Small intestine (tissue), 7 donors: Measurements from ENCODE around the gene PRMT7. TPM values are rescaled to one million over a fixed set of nuclear protein-coding genes. Genes with fewer than 3 reads are reported as not detected.

Experiments used
- DNase-seq, 2 donors: peaks; one replicate each; pipeline versions ENCODE4 v3.0.0 to v3.0.0-alpha.2; 2013
- FAIRE-seq: peaks from 2 replicates; lab custom pipeline; 2012; peaks lifted over from hg19 to GRCh38; lab: Jason Lieb, UNC
- H3K27ac ChIP-seq, 3 donors: one replicate each; pipeline ENCODE4 v1.5.1; 2013; ENCODE audit warnings: low read length in 2 of 3, mild to moderate bottlenecking in 2 of 3, control low read depth in 1 of 3, inconsistent platforms in 1 of 3, low read depth in 1 of 3, moderate library complexity in 1 of 3
- H3K27me3 ChIP-seq, 3 donors: one replicate each; pipeline ENCODE4 v1.6.1; 2013; ENCODE audit warnings: low read length in 3 of 3, inconsistent platforms in 1 of 3; ENCODE audit not compliant: control insufficient read depth in 3 of 3, insufficient read depth in 3 of 3
- H3K36me3 ChIP-seq, 3 donors: one replicate each; pipeline ENCODE4 v1.6.1; 2013; ENCODE audit warnings: low read length in 3 of 3, inconsistent platforms in 1 of 3, low read depth in 1 of 3, mild to moderate bottlenecking in 1 of 3, moderate library complexity in 1 of 3; ENCODE audit not compliant: control insufficient read depth in 3 of 3, insufficient read depth in 2 of 3
- H3K4me1 ChIP-seq, 3 donors: one replicate each; pipeline ENCODE4 v1.6.1; 2013; ENCODE audit warnings: low read length in 2 of 3, inconsistent platforms in 1 of 3, low read depth in 1 of 3, mild to moderate bottlenecking in 1 of 3, moderate library complexity in 1 of 3; ENCODE audit not compliant: control insufficient read depth in 3 of 3, insufficient read depth in 2 of 3
- H3K4me3 ChIP-seq, 3 donors: one replicate each; pipeline ENCODE4 v1.5.1; 2013; ENCODE audit warnings: low read length in 3 of 3, control low read depth in 1 of 3, inconsistent platforms in 1 of 3, low read depth in 1 of 3, mild to moderate bottlenecking in 1 of 3, moderate library complexity in 1 of 3
- H3K9me3 ChIP-seq, 2 donors: one replicate each; pipeline ENCODE4 v1.6.1; 2013; ENCODE audit warnings: low read depth in 1 of 2, low read length in 1 of 2; ENCODE audit not compliant: control insufficient read depth in 2 of 2, insufficient read depth in 1 of 2
- WGBS, 3 donors: extraction: QIAGEN DNeasy Blood & Tissue Kit; methylation state at CpG; one replicate each; pipeline ENCODE4 v1.1.7; 2013; 5-methylcytosine and 5-hydroxymethylcytosine counted together
- polyA plus RNA-seq, 4 donors: library from polyadenylated mRNA; stranded (reverse) in 3 of 4; unstranded in 1 of 4; fragments of 200-250 nt in 3 of 4; fragments of 120-200 nt in 1 of 4; gene quantifications; one replicate each; pipeline versions ENCODE4 v1.2.1 to v1.2.3, GENCODE V29; 2013
- donor health status: healthy with polysubstance abuse.
- donor health status: control.
- donor health status: control.
- donor health status: Bipolar disorder and iron deficiency.
- donor health status: healthy.

The PRMT7 gene
- polyA plus RNA-seq, 4 donors: 13.6 to 46.3 (median 20.2) TPM

- no peak overlapping the region for H3K4me3 ChIP-seq
- no peak overlapping the region for H3K27ac ChIP-seq
- no peak for DNase-seq
- H3K36me3 ChIP-seq: peaks cover 12 to 62% (median 28%) of the 10 kb centered on the region in 3 donors
- H3K4me1 ChIP-seq: peaks cover 0 to 10% (median 0%) of the 10 kb centered on the region in 3 donors
- 83 to 88% (median 87%) methylated on average over 11 to 12 of the region's 12 CpGs for WGBS, 3 donors
- no peaks in the 10 kb centered on the region for H3K27me3 ChIP-seq
- no peaks in the 10 kb centered on the region for H3K9me3 ChIP-seq
- no peak for FAIRE-seq
These were observed 14.5 kb upstream of the PRMT7 start for GRCh38 chr16:68296291-68296690.

- H3K27ac ChIP-seq: no peak overlapping the region
- H3K36me3 ChIP-seq: peaks cover 12 to 60% (median 28%) of the 10 kb centered on the region in 3 donors
- H3K4me3 ChIP-seq: no peak overlapping the region
- H3K4me1 ChIP-seq: peaks cover 0 to 10% (median 0%) of the 10 kb centered on the region in 3 donors
- DNase-seq (no peak), FAIRE-seq (no peak)
- 87 to 92% (median 89%) methylated on average over 6 of the region's 6 CpGs for WGBS, 3 donors
- no peaks in the 10 kb centered on the region for H3K27me3 ChIP-seq
- no peaks in the 10 kb centered on the region for H3K9me3 ChIP-seq
These were observed 14.1 kb upstream of the PRMT7 start for GRCh38 chr16:68296693-68297092.

GRCh38 chr16:68297908-68298307, 12.9 kb upstream of the PRMT7 start:
- Histone ChIP-seq H3K36me3 (peaks cover 12 to 62% (median 34%) of the 10 kb centered on the region in 3 donors), H3K4me1 (peaks cover 0 to 10% (median 0%) of the 10 kb centered on the region in 3 donors), H3K9me3 (no peaks in the 10 kb centered on the region), H3K27ac (no peak overlapping the region), H3K27me3 (no peaks in the 10 kb centered on the region), H3K4me3 (no peak overlapping the region)
- DNase-seq (peak; percentile 39 to 56), FAIRE-seq (no peak)
- 46 to 68% (median 60%) methylated on average over 3 of the region's 3 CpGs for WGBS, 3 donors

DNA sequence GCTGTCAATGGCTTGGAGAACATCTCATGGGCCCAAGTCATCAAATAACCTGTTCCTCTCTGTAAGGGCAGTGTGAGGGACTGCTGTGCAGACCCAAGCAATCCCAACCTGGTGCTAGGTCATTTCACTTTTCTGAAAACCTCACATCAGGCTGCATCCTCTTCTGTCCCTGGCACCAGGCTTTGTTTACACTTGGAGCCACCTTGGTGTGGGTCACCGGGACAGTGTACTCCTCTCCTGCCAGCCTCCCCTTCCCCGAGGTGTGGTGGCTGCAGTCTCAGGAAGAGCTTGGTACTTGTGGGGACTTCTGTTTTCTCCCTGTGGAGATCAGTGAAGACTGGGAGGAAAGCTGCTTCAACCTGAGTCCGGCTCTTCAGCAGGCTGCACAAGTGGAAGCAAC, 12.5 kb upstream of the PRMT7 start:
- Histone ChIP-seq H3K27ac (no peak overlapping the region), H3K9me3 (no peaks in the 10 kb centered on the region), H3K36me3 (peaks cover 12 to 62% (median 34%) of the 10 kb centered on the region in 3 donors), H3K4me3 (no peak overlapping the region), H3K27me3 (no peaks in the 10 kb centered on the region), H3K4me1 (peaks cover 0 to 10% (median 0%) of the 10 kb centered on the region in 3 donors)
- FAIRE-seq (no peak), DNase-seq (no peak)
- WGBS, 3 donors: 84 to 92% (median 86%) methylated on average over 3 of the region's 3 CpGs

DNA sequence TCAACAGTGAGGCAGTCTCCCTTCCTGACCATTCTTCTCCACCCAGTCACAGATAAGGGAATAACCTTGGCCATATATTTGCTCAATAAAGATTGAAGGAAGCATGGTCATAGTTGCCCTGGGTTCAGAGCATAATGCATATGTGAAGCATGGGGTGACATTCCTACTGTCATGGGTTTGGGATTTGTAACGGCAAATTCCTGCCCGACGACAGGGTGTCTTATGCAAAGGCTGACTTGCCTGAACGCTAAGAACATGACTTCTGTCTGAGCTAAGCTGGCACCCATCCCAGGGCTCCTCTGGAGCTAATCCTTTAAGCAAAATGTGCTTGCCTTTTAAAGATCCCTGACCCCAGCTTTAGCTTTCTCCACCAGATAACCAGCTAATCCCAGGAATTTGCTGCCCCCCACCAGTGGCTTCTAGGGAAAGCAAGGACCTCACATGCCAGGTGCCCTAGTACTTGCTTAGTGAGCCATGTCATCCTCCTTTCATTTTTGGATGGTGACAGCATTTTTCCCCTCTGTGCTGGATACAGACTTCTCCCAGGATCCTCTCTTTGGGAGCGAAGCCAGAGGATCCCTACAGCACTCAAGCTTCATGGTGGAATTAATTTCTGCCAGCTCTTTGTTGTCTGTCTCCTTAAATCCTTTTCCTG, 11.8 kb upstream of the PRMT7 start:
- DNase-seq (no peak), FAIRE-seq (no peak)
- Histone ChIP-seq H3K4me1 (peaks cover 0 to 10% (median 0%) of the 10 kb centered on the region in 3 donors), H3K36me3 (peaks cover 12 to 61% (median 37%) of the 10 kb centered on the region in 3 donors), H3K4me3 (no peak overlapping the region), H3K27ac (no peak overlapping the region), H3K27me3 (no peaks in the 10 kb centered on the region), H3K9me3 (no peaks in the 10 kb centered on the region)
- WGBS, 3 donors: 68 to 82% (median 74%) methylated on average over 5 of the region's 5 CpGs

GRCh38 chr16:68299571-68300453, 11.0 kb upstream of the PRMT7 start:
- no peak for DNase-seq
- H3K4me1 ChIP-seq: peaks cover 0 to 10% (median 0%) of the 10 kb centered on the region in 3 donors
- no peak overlapping the region for H3K4me3 ChIP-seq
- no peaks in the 10 kb centered on the region for H3K27me3 ChIP-seq
- peaks cover 15 to 62% (median 34%) of the 10 kb centered on the region in 3 donors for H3K36me3 ChIP-seq
- 66 to 80% (median 77%) methylated on average over 11 of the region's 11 CpGs for whole genome bisulfite sequencing, 3 donors
- FAIRE-seq: no peak
- H3K27ac ChIP-seq: no peak overlapping the region
- no peaks in the 10 kb centered on the region for H3K9me3 ChIP-seq

GRCh38 chr16:68300734-68301459, 9.9 kb upstream of the PRMT7 start:
- no peaks in the 10 kb centered on the region for H3K9me3 ChIP-seq
- DNase-seq (no peak), FAIRE-seq (no peak)
- H3K4me3 ChIP-seq: no peak overlapping the region
- H3K27ac ChIP-seq: no peak overlapping the region
- peaks cover 15 to 68% (median 34%) of the 10 kb centered on the region in 3 donors for H3K36me3 ChIP-seq
- peaks cover 0 to 10% (median 0%) of the 10 kb centered on the region in 3 donors for H3K4me1 ChIP-seq
- no peaks in the 10 kb centered on the region for H3K27me3 ChIP-seq
- WGBS, 3 donors: 84 to 86% (median 84%) methylated on average over 7 of the region's 7 CpGs

DNA sequence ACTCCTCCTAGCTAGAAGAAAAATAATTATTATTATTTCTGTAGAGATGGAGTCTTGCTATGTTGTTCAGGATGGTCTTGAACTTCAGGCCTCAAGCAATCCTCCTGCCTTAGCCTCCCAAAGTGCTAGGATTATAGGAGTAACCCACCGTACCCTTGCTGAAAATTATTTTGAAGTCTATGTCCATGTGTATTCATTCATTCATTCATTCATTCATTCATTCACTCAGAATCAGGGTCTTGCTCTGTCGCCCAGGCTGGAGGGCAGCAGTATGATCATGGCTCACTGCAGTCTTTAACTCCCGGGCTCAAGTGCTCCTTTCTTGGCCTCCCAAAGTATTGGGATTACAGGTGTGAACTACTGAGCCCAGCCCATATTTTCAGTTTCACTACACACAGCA, 4.2 kb upstream of the PRMT7 start:
- H3K9me3 ChIP-seq: no peaks in the 10 kb centered on the region
- WGBS, 3 donors: 90 to 96% (median 93%) methylated on average over 3 of the region's 3 CpGs
- H3K4me3 ChIP-seq: no peak overlapping the region
- H3K27ac ChIP-seq: no peak overlapping the region
- FAIRE-seq (no peak), DNase-seq (no peak)
- H3K4me1 ChIP-seq: peaks cover 3 to 10% (median 6%) of the 10 kb centered on the region in 3 donors
- no peaks in the 10 kb centered on the region for H3K27me3 ChIP-seq
- peaks cover 3 to 59% (median 11%) of the 10 kb centered on the region in 3 donors for H3K36me3 ChIP-seq
